Measurements from ENCODE around the gene HP.

DNA sequence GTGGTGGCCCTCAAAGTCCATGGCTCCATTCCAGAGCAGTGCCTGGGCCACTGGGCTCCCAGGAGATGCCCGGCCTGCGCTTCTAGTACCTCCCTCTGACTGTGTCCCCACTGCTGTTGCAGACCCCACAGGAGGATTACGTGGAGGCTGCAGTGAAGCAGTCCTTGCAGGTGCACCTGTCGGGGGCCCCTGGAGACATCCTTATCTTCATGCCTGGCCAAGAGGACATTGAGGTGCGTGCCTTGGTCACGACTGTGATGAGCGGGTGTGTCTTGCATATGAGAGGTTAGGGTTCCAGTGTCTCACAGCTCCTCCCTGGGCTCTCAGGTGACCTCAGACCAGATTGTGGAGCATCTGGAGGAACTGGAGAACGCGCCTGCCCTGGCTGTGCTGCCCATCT is 50.6 kb downstream of the HP start:
- TF ChIP-seq, protein P1, sequence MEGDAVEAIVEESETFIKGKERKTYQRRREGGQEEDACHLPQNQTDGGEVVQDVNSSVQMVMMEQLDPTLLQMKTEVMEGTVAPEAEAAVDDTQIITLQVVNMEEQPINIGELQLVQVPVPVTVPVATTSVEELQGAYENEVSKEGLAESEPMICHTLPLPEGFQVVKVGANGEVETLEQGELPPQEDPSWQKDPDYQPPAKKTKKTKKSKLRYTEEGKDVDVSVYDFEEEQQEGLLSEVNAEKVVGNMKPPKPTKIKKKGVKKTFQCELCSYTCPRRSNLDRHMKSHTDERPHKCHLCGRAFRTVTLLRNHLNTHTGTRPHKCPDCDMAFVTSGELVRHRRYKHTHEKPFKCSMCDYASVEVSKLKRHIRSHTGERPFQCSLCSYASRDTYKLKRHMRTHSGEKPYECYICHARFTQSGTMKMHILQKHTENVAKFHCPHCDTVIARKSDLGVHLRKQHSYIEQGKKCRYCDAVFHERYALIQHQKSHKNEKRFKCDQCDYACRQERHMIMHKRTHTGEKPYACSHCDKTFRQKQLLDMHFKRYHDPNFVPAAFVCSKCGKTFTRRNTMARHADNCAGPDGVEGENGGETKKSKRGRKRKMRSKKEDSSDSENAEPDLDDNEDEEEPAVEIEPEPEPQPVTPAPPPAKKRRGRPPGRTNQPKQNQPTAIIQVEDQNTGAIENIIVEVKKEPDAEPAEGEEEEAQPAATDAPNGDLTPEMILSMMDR (IDR thresholded peaks at IDR 0.05), result no peak
- TF ChIP-seq POLR2AphosphoS5 (IDR thresholded peaks at IDR 0.05) (no peak), POLR2A (IDR thresholded peaks at IDR 0.05; ENCODE audit: low read depth) (no peak), EP300 (IDR thresholded peaks at IDR 0.05) (no peak)

Data from esophagus muscularis mucosa (tissue), 4 donors.